Pulmonary artery endothelial cell (primary cell): ENCODE data around the gene SOX1. TPM values are rescaled to one million over a fixed set of nuclear protein-coding genes. Genes with fewer than 3 reads are reported as not detected.

Experiments used
- DNase-seq: peaks from one replicate; pipeline ENCODE4 v3.0.0-alpha.2; 2011; ENCODE audit warnings: low read depth, low spot score
- total RNA-seq: library from RNA; depleted of rRNA; stranded (reverse); fragments of >200 nt; gene quantifications from 2 replicates; pipeline ENCODE4 v1.2.3, GENCODE V29; 2014

Gene SOX1
- total RNA-seq, 1 donor from 2014 or later: not detected

DNA sequence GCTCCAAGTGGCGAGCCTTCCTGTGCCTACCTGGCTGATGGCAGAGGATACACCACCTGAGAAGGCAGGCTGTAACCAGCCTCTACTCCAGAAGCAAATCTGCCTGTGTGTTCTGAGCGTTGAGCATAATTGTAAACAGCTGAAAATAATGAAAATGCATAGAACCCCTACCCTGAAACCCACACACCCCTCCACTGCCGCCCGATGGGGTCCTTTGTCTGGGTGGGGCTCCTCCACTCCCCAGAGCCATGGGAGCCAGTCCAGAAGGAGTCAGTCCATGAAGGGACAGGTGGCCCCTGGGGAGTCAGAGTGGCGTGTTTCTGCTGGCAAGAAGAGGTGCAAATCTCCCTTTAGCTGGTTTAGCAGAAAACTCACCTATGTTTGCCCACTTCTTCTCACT, 8.0 kb upstream of the SOX1 start:
- no peak for DNase-seq

DNA sequence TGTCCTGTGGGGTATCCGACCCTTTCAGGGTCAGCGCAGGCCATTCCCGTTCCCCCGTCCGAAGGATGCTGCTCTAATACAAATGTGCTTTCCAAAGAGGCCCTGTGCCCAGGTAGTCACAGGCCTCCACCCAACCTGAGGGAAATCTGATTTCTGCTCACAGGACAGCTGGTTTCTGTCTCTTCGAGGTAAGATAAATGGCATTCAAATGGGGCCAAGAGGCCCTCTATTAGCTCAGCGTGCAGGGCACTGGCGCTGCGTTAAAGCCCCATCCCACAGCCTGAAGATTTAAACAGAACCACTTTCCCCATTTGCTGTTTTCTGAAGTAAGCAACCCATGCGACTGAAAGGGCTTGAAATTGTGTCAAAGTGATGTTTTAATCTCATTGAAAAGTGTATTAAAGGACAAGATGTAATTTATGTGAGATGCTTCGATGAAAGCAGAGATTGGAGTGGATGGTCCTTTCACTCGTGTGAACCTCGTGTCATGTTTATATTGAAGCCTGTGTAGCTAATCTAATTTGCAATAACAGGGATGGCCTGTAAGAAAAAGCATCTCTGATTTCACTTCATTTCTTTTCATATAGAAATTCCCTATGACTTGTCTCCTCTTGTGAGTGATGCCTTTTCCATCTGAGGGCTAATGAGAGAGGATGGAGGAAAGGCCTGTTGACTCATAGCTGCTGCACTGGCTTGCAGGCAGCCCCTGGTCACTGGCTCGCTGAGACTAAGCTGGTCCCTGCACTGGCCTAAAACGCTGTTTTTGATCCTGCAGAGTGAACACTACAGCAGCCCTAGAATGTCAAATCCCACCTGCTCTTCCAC, 7.3 kb upstream of the SOX1 start:
- no peak for DNase-seq

GRCh38 chr13:112060282-112060830, 6.6 kb upstream of the SOX1 start:
- no peak for DNase-seq

DNA sequence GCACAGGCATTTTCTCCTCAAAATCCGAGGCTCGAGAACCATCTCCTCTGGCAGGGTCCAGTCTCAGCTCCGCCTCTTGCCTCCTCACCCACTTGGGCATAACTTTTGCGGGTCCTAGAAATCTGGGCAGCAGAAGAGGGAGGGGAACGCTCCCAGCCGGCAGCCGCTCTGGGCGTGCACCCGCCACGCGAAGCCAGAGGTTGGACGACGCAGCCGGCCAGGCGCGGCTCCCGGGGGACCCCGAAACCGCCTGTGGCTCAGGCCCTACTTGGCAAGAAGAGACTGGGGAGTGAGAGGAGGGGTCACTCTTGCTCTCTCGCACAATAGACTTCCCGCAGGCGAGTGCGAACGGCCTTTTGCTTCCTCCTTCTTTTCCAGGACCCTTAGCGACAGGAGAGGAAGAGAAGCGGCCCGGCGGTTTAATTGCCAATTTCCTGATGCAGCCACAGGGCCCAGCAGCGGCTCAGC, 6.0 kb upstream of the SOX1 start:
- no peak for DNase-seq

DNA sequence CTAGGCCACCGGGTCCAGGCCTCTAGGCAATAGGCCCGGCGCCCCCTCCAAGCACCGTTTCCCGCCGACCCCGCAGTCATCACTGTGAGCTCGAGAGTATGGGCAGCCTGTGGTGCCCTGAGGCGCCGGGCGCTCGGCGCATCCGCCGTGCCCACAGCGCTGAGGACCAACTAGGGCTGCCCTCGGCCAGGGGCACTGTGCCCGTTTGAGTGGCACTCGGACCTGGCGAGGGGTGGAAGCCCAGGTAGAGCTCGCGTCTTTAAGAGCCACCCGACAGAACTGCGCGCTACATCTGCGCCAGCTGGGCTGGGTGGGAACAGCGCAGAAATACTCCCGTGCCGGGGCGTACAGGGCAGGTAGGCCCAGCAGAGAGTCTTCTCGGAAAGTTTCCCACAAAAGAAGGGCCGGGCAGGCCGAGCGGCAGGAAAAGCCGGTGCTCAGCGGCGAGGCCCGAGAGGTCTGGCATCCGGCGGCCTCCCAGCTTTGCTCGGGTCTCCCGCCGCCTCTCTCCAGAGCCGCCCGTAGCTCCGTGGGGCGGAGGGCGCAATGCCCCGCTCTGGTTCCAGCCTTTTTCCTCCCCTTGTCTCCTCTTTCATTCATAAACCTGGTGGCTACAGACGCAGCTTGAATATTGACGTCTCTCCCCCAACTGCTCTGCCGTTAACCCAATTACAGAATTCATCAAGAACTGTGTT, 5.4 kb upstream of the SOX1 start:
- no peak for DNase-seq

GRCh38 chr13:112062072-112062567, 4.8 kb upstream of the SOX1 start:
- DNase-seq: no peak

DNA sequence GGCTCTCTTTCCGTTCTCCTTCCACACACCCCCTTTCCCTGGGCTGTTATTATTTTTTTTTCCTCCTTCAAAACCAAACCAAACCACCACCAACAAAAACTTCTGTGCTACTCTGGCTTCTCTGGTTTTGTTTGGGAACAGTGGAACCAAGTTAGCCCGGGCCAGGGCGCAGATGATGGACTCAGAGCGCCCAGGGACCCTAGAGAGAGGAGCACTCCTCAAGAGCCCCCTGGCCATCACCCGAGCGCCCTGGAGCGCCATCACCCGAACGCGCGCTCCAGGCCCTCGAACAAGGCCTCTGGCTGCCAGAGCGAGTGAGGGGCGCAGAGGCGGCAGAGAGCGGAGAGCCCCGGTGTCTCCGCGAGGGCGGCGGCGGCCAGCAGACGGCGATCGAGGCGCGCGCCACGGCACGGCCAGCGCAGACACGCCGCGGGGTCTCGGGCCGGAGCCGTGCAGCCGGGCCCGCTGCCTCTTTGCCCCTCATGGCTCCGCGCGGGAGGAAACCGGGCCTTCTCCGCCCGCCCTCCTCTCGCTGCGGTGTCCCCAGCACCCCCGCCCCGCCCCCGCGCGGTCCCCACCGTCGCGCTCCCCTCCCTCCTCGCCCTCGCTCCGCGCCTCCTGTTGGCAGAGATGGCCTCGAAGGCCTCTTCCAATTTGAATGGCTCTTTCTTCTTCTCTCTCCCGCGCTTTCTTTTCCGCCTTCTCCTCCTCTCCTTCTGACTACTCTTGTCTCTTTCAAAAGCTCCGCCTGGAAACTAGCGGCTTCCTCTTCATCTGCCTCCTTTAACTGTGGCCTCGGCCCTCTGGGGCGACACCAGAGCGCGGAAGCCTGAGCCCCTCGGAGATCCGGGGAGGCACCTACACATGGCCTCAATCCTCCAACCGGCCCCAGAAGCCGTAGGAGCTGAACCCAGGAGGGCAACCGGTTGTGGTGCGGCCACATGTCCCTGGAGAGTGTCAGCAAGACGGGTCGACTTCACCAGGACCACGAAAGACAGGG, 4.1 kb upstream of the SOX1 start:
- no peak for DNase-seq

- DNase-seq: no peak
Observed at GRCh38 chr13:112063807-112064206, 3.1 kb upstream of the SOX1 start.

DNA sequence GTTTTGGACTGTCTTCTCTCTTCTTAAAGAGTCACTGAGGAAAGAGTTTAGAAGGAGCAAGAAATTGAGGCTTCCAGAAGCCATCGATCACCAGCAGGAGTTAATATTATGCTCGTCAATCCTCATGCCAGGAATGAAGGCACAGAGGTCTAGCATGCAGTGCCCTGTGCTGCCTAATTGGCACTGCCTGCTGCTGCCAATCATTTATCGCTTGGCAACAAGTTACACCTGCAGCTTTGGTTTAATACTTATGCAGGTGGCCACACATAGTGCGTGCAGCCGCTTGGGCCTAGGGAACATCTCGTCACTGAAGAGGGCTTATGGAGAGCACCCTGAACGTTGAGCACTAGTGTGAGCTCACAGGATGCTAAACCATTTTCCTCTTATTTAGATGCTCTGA, 2.7 kb upstream of the SOX1 start:
- no peak for DNase-seq

- no peak for DNase-seq
Observed at GRCh38 chr13:112065521-112065866, 1.5 kb upstream of the SOX1 start.

GRCh38 chr13:112065867-112066623, 904 bp upstream of the SOX1 start:
- no peak for DNase-seq

- DNase-seq: no peak
Observed at GRCh38 chr13:112066624-112067004, 335 bp upstream of the SOX1 start.

- no peak for DNase-seq
Observed at GRCh38 chr13:112067871-112068539, 1.1 kb downstream of the SOX1 start.

GRCh38 chr13:112068540-112069060, 1.7 kb downstream of the SOX1 start:
- DNase-seq: no peak

DNA sequence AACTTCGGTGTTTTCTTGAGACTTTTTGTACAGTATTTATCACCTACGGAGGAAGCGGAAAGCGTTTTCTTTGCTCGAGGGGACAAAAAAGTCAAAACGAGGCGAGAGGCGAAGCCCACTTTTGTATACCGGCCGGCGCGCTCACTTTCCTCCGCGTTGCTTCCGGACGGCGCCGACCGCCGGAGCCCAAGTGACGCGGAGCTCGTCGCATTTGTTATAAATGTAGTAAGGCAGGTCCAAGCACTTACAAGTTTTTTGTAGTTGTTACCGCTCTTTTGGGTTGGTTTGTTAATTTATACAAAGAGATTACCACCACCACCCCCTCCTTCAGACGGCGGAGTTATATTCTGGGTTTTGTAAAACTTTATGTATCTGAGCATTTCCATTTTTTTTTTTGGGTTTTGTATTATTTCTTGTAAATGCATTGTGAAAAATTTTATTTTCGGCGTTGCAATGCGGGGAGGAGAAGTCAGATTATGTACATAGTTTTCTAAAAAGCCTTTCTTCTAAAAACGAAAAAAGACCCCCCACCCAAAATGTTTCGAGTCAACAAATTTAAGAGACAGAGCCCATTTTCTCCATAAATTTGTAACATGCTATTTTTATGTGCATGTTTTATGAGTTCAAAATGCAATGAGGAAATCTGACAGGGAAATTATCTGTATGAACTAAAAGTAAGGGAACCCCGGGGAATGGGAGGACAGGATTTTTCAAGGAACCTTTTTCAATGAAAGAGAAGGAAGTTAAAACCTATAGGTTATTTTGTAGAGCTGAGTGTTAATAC, 2.3 kb downstream of the SOX1 start:
- DNase-seq: no peak

GRCh38 chr13:112069845-112070251, 2.9 kb downstream of the SOX1 start:
- no peak for DNase-seq

GRCh38 chr13:112071102-112071722, 4.3 kb downstream of the SOX1 start:
- no peak for DNase-seq
